NK-92 (cell line): Measurements from ENCODE around the gene DENND1A.

Experiments used
- DNase-seq: peaks from one replicate; lab custom pipeline; 2025; ENCODE audit not compliant: unreplicated experiment; lab: John Stamatoyannopoulos, UW

DENND1A gene

DNA sequence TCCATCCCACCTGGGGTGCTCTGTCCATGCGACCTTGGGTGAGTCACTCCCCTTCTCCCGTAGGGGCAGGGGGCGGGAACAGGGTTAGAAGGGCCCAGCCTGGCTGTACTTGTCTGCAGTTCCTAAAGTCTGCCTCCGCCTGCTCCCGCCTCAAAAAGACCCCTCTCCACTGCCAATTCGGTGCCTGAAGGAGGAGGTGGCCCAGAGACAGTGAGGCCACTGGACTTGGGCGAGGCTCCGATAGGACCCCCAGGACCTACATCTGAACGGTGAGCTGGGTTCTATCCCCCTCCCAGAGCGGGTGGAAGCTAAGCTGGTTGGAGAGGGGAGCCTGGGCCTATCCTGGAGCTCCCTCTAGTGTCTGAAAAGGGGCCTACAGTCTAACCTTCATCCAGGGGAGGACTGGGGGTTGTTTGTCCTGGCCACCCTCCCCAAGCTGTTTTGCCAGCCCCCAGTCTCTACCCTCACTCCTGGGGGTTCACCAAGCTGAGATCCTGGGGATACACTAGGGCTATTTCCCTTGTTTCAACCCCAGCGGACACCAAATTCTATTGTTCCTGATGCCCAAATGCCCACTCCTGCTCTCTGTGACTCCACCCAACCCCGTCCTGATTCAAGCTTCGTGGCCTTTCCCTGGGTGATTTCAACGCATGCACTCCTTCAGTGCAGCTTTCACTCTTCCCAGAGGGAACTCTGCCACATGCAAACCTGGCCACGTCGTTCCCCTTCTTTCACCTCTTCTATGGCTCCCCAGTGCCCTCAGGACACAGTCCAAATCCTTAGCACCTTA is 580.0 kb downstream of the DENND1A start:
- DNase-seq = no peak

DNA sequence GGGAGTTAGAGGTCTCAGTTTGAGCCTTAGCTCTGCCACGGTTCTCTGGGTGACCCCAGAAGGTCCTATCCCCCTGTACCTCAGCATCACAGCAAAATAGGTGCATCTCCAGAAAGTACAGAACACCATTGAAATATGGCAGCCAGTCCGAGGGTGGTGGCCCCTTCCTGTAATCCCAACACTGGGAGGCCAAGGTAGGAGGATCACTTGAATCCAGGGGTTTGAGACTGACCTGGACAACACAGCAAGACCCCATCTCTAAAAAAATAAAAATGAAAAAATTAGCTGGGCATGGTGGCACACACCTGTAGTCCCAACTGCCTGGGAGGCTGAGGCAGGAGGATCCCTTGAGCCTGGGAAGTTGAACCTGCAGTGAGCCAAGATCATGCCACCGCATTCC is 580.9 kb downstream of the DENND1A start:
- no peak for DNase-seq

DNA sequence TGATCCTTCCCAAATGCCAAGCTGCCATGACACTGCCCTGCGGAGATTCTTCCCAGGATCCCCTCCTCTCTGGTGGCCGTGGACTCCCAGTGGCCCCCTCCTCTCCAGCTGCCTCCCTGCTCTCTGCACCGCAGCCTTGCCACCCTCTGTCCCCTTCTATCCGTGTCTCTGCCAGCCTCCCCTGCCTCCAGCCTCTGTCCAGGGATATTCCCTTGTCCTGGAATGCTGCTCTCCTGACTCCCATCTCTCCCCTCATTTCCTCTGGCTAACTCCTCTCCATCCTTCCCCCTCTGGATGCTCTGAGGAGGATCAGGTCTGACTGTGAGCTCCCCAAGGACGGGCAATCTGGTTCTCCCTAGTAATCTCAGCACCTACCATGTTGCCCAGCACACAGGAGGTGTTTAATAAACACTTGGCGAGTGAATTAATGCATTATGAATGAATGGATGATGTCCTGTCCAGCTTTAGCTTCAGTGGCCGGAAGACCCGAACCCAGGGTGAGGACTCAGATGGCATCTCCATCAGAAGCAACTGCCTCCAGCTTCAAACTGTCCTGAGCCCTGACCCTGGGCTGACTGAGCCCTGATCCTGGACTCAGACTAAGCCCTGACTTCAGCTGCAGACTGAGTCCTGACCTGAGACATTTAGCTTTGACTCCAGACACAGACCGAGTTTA is 581.5 kb downstream of the DENND1A start:
- DNase-seq = no peak

DNA sequence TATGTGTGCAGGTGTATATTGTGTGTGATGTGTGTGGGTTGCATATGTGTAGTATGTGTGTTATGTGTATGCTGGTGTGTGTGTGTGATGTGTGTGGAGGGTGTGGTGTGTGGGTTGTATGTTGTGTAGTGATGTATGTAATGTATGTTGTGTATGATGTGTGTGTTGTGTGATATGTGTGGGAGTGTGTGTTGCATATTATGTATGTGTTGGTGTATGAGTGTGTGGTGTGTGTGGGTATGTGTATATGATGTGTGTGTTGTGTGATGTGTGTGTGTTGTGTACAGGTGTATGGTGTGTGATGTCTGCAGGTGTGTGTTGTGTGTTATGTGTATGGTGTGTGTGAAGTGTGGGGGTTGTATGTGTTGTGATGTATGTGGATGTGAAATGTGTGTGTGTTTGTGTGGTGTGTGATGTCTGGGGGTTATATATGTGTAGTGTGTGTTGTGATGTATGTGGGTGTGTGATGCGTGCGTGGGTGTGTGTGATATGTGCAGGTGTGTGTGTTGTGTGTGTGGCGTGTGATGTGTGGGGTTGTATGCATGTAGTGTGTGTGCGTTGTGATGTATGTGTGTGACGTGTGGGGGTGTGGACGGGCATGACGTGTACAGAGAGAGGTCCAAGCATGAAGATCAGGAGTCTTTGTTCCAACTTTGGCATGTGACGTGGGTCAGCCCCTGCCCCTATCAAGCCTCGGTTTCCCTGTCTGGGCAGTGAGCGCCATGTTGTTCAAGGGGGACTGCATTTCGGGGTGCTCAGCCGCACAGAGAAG is 582.5 kb downstream of the DENND1A start:
- no peak for DNase-seq

DNA sequence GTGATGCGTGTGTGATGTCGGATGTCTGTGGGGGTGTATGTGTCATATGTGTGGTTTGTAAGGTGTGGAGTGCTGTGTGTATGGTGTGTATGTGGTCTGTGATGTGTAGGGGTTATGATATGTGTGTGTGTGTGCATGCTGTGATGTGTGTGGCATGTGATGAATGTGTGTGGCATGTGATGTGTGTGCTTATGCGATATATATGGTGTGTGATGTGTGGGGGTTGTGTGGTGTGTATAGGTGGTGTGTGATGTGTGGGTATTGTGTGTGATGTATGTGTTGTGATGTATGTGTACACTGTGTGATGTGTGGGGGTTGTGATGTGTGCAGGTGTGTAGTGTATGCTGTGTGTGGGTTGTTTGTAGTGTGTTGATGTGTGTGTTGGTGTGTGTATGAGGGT is 583.1 kb downstream of the DENND1A start:
- no peak for DNase-seq

DNA sequence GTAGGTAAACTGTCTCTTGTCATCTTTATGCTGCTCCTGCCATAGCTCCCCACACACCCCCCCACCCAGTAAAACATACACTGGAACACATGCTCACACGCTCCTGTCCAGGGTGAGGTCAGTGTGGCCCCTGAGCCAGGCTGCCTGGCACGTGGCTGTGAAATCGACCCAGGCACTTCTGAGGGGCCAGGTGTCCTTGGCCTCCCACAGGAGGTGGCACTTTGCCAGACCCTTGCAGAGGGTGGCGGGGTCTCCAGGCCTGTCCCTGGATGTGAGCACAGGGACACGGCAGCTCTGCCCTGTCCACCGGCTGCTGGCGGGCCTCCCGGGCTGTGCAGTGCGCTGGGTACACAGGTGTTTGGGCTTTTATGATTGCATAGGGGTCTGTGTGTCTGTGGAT is 583.9 kb downstream of the DENND1A start:
- no peak for DNase-seq

DNA sequence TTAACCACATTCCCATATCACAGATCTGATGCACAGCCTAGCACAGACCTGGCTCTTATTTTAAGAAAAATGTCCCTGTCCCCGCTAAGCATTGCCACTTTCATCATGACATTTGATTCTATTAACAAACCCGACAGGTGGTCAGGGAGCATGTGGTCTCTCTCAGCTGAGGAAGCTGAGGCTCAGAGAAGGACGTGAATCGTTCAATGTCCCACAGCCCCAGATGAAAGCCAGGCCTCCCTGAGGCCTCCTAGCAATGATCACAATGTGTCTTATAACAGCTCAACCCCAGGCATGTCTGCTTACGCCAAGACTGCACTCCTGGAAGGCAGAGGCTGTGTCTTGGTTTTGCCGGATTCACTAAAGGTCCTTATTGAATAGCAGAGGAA is 584.4 kb downstream of the DENND1A start:
- DNase-seq = no peak

DNA sequence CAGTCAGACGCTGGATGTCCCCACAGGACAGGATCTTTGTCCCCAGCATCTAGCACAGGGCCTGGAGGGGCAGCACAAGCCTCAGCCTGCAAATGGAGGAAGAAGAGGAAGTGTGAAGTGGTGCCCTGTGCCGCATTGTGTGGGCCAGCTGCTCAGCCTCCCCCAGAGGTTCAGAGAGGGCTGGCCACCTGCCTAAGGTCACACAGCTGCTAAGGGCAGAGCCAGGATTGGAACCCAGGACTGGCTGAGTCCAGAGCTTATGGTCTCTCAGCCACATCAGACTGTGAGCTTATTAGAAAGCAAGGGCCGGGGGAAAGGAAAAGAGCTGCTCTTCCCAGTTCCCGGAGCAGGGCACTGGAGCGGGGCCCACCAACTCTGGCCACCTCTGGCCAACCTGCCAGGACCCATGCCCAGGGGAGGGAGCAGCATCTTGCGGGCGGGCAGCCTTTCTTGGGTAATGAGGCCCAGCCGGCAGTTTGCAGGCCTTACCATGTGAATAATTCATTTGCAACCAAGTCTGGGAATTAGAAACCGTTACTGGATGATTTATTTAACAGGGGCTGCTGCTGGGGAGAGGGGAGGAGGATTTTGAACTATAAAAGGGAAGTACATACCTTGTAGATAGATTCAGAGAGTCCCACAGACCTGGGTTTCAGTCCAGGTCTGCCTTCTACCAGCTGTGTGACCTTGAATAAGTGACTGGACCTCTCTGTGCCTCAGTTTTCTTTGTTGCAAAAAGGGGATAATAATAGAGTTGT is 585.6 kb downstream of the DENND1A start:
- no peak for DNase-seq

DNA sequence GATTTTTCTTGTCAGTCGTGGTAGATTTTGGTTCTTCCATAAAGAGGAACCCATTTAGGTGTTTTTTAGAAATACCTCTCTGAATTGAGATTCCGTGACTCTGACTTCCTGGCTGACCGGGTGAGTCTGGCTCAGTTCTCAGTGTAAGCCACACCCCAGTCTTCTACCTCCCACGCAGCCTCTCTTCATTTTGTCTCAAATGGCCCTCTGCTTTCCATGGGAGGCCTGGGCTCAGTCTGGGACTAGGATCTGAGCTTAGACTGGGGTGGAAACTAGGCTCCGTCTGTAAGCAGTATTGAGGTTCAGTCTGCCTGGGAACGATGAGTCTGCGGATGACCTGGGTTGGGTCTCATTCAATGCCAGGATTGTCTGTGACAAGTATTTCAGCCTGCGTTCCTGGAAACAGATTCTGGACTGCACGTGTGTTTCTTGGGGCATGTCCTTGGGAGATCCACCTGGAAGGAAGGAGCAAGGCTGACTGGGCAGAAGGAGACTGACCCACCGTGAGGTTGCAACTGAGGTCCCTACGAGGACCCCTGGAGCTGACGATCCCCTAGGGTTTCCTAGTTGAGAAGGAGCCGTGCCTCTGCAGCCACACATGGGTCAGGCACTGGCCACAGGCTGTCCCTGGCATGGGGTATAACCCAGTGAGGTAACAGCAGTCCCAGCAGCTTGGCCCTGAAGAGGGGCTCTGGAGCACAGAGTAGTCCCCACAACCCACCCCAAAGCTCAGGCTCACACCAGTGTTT is 586.3 kb downstream of the DENND1A start:
- DNase-seq = no peak

DNA sequence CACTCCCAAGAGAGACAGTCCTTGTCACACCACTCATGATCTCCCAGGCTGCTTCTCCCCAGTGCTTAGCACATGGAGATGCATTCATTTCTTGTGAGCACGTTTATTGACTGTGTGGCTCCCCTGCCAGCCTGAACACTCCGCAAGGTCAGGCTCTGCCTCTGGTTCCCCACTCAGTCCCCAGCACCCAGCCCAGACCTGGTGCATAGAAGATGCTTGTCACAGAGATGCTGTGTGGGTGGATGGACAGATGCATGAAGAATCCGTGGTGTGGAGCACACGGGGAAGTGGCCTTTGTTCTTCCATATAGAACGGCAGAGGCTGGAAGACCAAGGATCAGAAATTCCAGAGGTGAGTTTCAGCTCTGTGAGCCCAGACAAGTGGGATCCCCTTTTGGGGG is 587.7 kb downstream of the DENND1A start:
- no peak for DNase-seq

DNA sequence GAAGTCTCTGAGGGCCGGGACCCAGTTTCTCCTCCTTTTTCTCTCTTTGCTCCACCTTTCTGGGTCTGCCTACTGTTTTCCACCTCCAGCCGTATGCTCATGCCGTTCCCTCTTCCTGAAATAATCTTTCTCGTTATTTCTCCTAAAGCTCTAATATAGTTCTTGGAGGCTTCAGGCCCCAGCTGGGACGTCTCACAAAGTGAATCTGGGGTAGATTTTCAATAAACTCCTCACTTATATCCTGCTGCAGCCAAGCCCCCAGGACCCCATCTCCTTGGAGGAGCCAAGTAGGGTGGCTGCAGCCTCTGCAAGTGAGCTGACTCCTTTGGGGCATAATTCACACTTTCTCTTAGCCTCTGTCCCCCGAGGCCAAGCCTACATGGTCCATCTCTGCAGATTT is 588.1 kb downstream of the DENND1A start:
- DNase-seq = no peak

DNA sequence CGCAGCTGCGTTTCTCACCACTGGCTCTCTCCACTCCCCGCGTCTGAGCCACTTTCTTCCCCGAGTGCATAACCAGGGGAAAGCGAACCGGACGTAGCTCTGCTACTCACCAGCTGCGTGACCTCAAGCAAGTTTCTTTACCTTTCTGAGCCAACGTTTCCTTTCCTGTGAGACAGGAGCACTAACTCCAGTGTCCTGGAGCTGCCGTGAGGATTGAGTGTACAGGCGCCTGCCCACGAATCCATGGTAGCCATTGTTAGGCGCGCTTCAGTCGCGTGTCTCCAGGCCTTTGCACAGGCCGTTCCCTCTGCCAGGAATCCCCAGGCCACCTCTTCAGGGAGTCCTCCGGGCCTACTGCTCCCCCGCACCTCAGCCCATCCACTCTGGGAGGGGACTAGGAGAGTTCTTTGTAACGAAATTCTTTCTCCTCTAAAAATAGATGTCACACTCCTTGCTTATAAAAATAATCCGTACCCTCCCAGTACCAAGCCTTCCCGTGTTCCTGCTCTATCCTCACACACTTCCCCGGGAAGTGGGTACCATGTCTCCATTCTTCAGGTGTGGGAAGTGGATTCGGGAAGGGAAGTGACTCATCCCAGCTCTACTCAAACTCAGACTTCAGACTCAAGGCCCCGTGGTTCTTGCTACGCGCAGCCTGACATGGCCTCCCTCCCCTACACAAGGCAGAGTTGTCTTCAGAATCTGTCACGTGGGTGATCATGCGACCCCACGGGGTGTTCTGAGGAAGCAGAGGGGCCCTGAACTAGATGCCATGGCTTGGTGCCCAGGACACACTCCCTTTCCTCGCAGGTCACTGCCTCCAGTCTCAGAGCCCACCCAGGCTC is 590.0 kb downstream of the DENND1A start:
- DNase-seq = no peak

DNA sequence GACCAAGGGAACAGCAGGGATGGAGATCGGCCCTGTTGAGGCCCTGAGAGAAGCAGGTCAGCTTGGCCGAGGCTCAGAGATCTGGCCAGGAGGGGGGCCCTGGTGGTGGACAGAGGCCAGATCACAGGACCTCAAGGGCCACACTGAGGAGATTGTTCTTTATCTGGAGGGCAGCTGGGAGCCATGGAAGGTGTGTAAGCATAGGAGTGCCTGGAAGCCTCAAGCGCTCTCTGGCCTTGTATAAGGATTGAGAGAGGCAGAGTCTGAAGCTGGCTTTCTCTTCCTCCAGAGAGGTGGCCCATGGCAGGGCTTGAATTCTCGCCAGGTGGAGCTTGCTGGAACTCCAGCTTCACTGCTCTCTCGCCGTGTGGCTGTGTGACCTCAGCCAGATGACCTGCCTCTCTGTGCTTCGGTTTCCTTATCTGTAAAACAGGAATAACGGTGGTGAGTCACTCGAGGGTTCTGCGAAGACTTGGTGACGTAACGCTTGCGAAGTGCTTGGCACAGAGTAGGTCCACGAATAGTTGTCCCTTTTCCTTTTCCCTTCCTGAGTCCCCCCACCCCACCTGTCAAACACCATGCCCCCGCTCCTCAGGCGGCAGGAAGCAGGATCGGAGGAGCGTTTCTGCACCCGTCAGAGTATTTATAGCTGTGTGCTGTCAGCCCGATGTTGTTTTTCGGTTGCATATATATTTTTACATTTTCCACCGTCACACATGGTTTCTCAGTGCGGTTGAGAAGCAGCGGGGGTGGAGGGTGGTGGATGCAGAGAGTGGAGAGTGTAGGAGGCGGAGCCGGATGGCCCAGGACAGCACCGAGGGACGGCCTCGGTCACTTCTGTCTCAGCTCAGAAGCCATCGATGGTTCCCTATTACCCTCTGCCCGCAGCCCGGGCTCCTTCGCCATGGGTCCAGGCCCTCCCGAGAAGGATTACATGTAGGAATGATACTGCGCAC is 590.9 kb downstream of the DENND1A start:
- DNase-seq = no peak

DNA sequence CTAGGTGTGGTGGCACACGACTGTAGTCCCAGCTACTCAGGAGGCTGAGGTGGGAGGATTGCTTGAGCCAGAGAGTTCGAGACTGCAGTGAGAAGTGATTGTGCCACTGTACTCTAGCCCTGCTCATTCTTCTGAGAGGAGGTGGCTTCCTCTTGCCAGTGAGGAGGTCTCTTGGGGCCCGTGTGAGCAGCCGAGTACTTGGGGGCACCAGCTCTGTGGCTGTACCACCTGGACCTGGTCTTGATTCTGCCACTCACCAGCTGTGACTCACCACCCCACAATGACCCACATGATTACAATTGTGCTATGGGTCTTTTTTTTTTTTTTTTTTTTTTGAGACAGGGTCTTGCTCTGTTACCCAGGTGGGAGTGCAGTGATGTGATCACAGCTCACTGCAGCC is 592.0 kb downstream of the DENND1A start:
- no peak for DNase-seq

DNA sequence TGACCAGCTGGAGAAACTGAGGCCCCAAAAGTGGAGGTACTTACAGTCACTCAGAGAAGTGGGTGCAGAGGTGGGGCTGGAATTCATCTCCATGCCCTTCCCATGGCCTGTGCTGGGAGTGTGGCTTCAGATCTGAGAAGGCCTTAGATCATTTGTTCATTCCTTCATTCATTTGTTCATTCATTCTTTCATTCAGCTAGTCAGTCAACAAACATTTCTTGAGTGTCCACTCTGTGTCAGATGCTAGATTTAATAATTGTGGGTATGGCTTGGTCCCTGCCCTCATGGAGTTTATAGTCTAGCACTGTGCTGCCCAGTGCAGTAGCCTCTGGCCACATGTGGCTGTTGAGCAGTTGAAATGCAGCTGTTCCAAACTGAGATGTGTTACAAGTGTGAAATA is 593.0 kb downstream of the DENND1A start:
- DNase-seq = no peak

DNA sequence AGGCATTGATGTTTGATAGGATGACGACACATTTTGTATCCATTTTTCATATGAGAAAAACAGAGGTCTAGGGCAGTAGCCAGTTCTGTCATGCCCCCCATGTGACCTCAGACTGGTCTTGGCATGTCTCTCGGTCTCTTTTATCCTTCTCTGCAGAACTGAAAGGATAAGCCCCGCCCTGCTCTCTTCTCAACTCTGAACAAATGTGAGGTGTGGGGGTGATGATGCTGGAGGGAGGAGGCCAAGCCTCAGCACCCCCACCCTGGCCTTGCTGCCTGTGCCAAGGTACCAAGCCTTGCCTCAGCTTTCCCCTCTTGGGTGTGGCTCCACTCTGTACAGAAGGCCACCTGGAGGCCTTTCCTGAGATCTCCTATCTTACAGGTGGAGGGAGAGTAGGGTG is 593.5 kb downstream of the DENND1A start:
- no peak for DNase-seq

DNA sequence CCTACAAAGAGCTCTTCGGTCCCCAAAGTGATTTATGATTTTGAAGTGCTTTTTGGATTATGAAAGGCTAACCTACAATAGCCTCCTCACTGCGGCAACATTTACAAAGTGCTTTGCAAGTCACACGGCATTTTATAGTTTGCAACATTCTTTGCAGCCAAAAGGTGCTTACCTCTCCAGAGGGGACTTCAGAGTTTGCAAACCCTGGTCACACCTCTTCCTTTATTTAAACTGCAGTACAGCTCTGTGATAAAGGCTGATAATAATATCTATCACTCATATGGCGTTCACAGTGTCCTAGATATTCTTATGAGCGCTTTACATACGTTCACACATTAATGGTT is 594.0 kb downstream of the DENND1A start:
- DNase-seq = no peak

DNA sequence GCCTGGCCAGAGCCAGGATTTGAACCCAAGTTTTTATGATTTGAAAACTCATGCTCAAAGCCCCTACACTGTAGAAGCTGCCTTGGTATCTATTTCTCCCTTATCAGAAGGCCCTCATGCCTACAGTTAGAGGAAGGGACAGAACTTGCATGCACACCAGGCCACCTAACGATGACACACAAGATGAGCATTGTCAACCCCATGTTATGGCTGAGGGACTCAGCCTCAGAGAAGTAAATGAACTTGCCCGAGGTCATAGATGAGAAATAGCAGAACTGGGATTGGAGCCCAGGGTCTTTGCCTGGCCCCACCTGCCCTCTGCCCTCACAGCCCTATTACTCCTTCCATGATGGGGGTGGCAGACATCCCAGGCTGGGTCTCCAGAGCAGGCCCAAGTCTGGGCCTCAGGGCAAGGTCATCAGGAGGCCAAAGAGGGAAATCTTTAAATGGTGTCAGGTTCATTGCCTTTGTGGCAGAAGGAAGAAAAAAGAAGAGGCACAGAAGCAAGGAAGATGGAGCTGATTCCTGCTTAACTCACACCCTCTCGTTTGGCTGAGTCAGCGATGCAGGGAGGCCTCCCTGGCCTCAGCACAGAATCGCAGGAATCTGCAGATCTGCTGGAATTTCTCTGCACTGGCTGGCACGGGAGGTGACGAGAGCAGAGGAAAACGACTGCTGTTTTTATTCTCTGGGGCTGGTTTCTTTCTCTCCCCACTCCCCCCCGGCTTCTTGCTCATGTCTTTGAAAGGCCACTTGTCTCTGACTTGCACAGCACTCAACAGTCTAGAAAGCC is 594.5 kb downstream of the DENND1A start:
- no peak for DNase-seq
